Measurements from ENCODE around the gene UBIAD1. TPM values are rescaled to one million over a fixed set of nuclear protein-coding genes. Genes with fewer than 3 reads are reported as not detected.

UBIAD1 gene
- total and polyA plus RNA-seq, 9 of the 15 experiments (the other 6 are each of a cell fraction or from before 2014, with no cell fraction given): 6.2 to 34.3 (median 22.3) TPM

- peak; percentile 78 for TF ChIP-seq MBD2 (IDR thresholded peaks at IDR 0.05; ENCODE audit: borderline replicate concordance, low read depth)
- TF ChIP-seq ERF (CRISPR knock-in tag; IDR thresholded peaks at IDR 0.05): peak; percentile 85
- no peak for TF ChIP-seq ZFP1 (CRISPR knock-in tag; IDR thresholded peaks at IDR 0.05)
- TF ChIP-seq NR2C2 (CRISPR knock-in tag; IDR thresholded peaks at IDR 0.05): no peak
- peak; percentile 87 for TF ChIP-seq NR2C2 (tag; IDR thresholded peaks at IDR 0.05)
- no peak for TF ChIP-seq ZNF407 (IDR thresholded peaks at IDR 0.05; ENCODE audit: low read depth)
- no peak for TF ChIP-seq KHSRP (IDR thresholded peaks at IDR 0.05)
- peak; percentile 52; the same call in 1 of the 2 replicates for TF ChIP-seq TRIM28 (IDR thresholded peaks at IDR 0.05)
- 0 out of 2 replicates have a peak, but pooled peaks have one; percentile 45 for TF ChIP-seq PRMT5 (CRISPR knock-in tag; IDR thresholded peaks at IDR 0.05)
- peak in 1 of 2 experiments; percentile 96; a peak in 2 of 4 replicates for TF ChIP-seq TRIM24 (IDR thresholded peaks at IDR 0.05)
- TF ChIP-seq ZMIZ1 (IDR thresholded peaks at IDR 0.05; ENCODE audit: low read depth in 2 of 2, low read length in 2 of 2): peak in 1 of 2 experiments; percentile 50; a peak in 1 of 4 replicates
- peak; percentile 94; the same call in 1 of the 2 replicates for TF ChIP-seq THAP7 (CRISPR knock-in tag; IDR thresholded peaks at IDR 0.05)
- no peak for TF ChIP-seq ZBTB43 (CRISPR knock-in tag; IDR thresholded peaks at IDR 0.05)
- TF ChIP-seq CGGBP1 (CRISPR knock-in tag; IDR thresholded peaks at IDR 0.05): peak; percentile 66
Measured at GRCh38 chr1:11272832-11273594, at the start of gene UBIAD1 (continued).
